ENCODE data around the gene SEMA3B.
"Not testable (repeated sequence)": the region's sequence is repeated elsewhere in the genome, so short reads cannot be mapped to it uniquely, and the experiment has no call there.

Gene SEMA3B

DNA sequence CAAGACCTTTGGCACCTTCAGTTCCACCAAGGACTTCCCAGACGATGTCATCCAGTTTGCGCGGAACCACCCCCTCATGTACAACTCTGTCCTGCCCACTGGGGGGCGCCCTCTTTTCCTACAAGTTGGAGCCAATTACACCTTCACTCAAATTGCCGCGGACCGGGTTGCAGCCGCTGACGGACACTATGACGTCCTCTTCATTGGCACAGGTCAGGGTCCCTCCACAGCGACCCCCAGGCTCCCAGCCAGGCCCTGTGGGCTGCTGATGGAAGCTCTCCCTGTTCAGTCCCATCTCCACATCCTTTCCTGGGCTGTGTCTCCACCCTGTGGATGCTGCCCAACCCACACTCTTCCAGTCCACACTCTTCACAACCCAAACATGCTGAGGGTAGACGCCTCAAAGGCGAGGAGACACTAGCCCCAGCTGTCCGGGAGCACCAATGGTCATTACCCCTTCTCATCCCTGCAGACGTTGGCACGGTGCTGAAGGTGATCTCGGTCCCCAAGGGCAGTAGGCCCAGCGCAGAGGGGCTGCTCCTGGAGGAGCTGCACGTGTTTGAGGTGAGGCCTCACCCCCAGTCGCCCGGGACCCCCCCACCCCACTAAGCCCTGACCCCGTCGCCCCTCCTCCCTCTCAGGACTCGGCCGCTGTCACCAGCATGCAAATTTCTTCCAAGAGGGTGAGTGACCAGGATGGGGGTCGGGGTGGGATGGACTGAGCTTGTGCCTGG, 5.6 kb downstream of the SEMA3B start:
- DNase-seq, result peak; percentile 46

DNA sequence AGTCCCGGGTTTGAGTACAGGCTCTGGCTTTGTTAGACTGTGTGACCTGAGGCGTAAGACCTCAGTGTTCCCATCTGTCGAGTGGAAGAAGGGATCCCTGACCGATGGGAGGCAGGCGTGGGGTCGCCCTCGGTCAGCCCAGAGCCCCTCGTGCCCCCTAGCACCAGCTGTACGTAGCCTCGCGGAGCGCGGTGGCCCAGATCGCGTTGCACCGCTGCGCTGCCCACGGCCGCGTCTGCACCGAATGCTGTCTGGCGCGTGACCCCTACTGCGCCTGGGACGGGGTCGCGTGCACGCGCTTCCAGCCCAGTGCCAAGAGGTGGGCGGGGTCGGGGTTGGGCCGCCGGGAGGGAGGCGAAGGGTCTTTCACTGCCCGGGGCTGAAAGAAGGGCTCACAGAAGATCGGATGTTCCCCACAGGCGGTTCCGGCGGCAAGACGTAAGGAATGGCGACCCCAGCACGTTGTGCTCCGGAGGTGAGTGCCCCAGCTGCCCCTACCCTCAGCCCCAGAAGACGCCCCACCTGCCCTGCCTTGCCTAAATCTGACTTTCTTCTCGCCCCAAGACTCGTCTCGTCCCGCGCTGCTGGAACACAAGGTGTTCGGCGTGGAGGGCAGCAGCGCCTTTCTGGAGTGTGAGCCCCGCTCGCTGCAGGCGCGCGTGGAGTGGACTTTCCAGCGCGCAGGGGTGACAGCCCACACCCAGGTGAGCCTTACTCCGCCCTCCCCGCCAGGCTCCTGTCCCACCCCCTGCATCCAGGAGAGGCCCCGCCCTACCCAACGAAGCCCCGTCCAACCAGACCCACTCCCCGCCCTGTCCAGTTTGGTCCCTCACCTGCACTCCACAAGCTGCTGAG, 6.4 kb downstream of the SEMA3B start:
- DNase-seq, result no peak

- DNase-seq, result no peak
These were observed 7.2 kb downstream of the SEMA3B start for GRCh38 chr3:50275996-50276761.

GRCh38 chr3:50276762-50277101, 7.8 kb downstream of the SEMA3B start:
- no peak for DNase-seq

DNA sequence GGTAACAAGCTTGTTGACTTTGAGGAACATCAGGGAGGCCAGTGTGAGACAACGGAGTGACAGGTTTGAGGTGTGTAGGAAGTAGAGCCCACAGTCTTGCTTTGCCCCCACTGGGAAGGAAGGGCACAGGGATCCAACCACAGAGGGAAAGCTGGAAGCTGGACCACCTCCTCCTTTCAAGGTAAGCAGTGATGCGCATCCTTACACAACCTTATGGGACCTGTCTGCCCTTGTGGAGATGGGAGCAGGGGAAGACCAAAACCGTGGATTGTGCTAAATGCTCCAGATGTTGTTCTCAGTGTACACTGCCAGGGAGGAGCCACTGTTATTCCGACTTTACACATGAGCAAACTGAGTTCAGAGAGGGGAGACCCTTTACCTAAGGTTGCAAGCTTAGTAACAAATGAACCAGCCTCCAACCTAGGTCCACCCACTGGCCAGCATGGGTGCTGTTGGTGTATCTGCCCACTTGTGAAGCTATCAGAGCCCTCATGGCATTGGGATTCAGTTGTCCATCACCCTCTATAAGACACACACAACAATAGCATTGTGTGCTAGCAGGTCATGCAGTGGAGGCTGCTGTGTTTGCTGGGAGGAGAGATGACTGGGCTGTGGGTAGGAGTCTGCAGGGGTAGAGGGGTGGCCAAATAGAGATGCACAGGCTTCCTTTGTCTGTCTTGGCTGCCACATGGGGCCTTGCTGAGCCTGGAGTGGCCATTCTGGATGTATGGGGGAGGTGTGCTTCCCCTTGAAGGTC, 9.4 kb downstream of the SEMA3B start:
- DNase-seq, result no peak

DNA sequence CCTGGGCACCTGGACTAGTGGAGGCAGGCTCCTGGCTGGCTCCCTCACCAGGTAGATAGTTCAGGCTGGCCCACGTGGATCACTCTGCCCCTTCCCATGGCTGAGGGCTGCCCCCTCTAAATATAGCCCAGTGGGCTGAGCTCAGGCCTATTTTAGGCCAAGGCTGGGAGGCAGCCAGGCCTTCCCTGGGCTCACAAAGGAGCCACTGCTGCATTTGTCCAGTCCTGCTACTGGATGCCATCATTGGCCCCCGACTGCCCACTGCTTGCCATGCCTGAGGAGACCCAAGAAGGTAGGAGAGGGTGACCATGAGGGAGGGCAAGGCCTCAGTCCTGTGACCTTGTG, 9.9 kb downstream of the SEMA3B start, which contains the start of gene LSMEM2:
Gene LSMEM2, plus strand, starts transcription at position 208 of the 345 bp plus-strand sequence. Its CDS starts 27 bp downstream, at position 235.
- no peak for DNase-seq

DNA sequence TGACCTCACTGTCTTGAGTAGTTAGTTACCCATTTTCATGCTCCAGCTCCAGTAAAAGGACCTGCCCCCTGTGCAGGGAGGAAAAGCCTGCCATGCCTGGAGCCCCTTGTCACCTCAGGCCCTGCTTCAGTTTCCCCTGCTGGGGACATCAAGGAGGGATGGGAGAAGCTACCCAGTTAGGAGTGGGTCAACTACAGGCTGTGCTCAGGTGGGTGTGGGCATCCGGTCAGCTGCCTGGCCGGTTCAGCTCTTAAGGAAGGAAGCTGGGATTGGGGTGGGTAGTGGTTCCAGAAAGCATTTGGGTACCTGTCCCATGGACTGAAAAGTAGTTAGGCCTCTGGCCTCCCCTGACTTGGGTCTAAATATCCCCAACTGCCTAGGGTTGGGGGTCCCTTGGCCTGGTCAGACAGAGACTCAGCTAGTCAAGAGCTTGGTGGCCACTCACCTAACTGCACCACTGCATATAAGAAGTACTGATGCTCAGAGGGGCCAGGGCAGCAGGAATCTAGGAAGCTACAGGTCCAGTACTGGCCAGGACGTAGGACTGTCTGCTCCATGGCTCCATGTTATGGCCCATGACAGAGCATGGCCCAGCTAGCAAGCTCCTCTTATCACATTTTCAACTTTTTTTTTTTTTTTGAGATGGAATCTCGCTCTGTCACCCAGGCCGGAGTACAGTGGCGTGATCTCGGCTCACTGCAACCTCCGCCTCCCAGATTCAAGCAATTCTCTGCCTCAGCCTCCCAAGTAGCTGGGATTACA, 10.5 kb downstream of the SEMA3B start:
- DNase-seq, result no peak

- DNase-seq, result not testable (repeated sequence)
These were observed 15.2 kb downstream of the SEMA3B start for GRCh38 chr3:50284121-50284520.

DNA sequence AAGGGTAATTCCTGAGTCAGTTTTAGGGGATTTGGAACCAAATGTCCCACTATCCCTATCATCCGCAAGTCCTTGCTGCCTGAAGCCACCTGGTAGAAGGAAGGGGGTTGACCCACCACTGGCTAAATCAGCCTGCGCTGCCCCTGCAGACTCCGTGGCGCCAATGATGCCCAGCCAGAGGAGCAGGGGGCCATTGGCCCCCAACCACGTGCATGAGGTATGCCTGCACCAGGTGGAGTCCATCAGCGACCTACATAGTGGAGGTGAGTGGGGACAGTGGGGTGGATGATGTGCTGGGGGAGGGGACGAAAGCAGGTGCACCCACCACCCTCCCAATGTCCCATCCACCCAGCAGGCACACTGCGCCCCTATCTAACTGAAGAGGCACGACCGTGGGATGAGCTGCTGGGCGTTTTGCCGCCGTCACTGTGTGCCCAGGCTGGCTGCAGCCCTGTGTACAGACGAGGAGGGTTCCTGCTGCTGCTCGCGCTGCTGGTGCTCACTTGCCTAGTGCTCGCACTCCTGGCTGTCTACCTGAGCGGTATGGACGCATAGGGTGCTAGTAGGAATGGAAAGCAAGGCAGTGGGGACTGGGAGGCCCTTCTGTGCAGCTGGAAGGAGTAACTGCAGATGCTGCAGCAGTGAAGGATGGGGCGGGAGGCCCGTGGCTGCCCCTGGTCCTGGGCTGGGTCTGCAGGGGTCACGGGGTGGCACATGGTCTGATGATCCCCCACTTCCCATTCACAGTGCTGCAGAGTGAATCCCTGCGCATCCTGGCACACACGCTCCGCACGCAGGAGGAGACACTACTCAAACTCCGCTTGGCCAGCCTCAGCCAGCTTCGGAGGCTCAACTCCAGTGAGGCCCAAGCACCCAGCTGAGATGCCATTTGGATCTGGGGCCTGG, 17.6 kb downstream of the SEMA3B start:
- no peak for DNase-seq

- no peak for DNase-seq
These were observed 18.3 kb downstream of the SEMA3B start for GRCh38 chr3:50287262-50287661.

DNA sequence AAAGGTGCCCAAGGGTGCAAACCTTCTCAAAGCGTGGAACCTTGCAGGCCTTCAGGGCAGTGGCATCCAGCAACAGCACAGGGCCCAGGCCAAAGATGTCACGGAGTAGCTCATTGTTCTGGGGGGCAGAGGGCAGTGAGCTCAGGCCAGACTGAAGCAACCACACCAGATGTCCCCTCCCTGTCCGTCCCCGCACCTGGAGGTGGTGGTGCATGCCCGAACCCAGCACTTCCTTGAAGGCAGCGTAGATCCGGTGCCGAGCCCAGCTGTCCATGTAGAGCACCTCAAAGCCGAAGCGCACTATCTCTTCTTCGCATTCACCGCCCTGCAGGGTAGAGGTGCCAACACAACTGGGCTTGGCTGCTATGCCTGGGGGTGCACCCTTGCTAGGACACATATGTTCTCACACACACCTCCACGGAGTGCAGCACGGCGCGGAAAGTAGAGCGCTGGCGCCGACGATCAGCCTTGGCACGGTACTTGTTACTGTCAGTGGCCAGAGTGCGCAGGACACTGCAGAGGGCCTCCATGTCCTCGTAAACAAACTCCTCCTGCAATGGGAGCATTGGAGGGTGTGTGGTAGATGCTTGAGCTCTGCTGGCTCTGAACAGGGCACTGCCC, 19.6 kb downstream of the SEMA3B start:
- no peak for DNase-seq

GRCh38 chr3:50289130-50289529, 20.2 kb downstream of the SEMA3B start:
- no peak for DNase-seq

- DNase-seq, result no peak
These were observed 21.3 kb downstream of the SEMA3B start for GRCh38 chr3:50290161-50290641.

- peak; percentile 91 for DNase-seq
These were observed 23.5 kb downstream of the SEMA3B start, which contains the start of gene IFRD2 for GRCh38 chr3:50292159-50293078. IFRD2 (minus strand) TSS chr3:50292429; CDS start chr3:50292274, 155 bp downstream.

GRCh38 chr3:50293079-50293801, 24.3 kb downstream of the SEMA3B start:
- DNase-seq, result no peak

- no peak for DNase-seq
These were observed 25.1 kb downstream of the SEMA3B start for GRCh38 chr3:50294089-50294488.

DNA sequence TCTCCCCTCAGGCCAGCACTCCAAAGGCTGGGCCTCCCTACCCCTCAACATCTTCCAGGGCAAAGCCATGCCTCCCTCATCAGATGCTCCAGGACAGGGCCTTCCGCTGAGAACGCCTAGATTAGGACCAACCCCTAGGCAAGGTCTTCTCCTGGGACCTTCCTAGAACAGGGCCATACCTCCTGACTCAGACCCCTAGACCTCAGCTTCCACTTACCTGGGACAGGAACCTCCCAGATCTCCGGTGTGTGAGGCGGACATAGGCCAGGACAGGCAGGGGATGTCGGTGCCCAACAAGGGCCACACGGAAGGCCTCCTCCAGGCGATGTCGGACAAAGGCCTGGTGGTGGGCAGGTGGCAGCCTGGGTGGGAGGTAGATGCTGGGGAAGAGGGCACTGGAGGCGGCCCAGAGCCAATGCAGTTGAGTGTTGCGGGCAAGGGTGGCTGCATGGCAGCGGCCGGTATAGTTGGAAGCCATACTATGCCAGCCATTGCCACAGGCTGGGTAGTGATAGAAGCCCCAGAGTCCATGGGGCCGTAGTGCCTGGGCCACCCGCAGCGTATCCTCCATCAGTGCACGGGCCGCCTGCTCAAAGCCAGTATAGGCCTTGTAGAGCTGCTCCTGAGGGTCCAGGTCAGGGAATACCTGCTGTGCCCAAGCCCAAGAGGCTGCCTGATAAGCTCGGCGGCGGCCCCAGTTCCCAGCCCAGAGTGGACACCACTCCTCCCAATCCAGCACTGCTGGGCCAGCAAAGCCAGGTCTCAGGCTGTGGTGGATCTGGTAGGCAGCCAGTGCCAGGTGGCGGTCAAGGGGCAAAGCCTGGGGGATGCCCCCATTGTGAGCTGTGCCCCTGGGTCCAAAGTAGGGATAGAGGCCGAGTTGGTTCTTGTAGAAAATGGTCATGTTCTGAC, 25.8 kb downstream of the SEMA3B start:
- DNase-seq, result no peak
